ENCODE results near the gene GRIFIN. TPM values are rescaled to one million over a fixed set of nuclear protein-coding genes. Genes with fewer than 3 reads are reported as not detected.

Gene GRIFIN
- total RNA-seq, 2 donors from 2014 or later: not detected

- Histone ChIP-seq H3K4me1 (ENCODE audit: control insufficient read depth in 1 of 2, low read depth in 2 of 2) (peaks cover 5 to 13% of the 10 kb centered on the region in 2 donors), H3K4me3 (no peak overlapping the region), H3K27me3 (replicated peaks; ENCODE audit: insufficient read depth) (no peaks in the 10 kb centered on the region), H3K36me3 (no peaks in the 10 kb centered on the region), H3K9me3 (no peaks in the 10 kb centered on the region), H3K27ac (no peak overlapping the region)
- no peak for TF ChIP-seq CTCF (IDR thresholded peaks at IDR 0.05)
- DNase-seq (ENCODE audit: low spot score): no peak
- ATAC-seq (ENCODE audit: insufficient number of reproducible peaks, low FRiP score, low read depth): no peak
These were observed 39.4 kb upstream of the GRIFIN start for GRCh38 chr7:2515424-2516193.

DNA sequence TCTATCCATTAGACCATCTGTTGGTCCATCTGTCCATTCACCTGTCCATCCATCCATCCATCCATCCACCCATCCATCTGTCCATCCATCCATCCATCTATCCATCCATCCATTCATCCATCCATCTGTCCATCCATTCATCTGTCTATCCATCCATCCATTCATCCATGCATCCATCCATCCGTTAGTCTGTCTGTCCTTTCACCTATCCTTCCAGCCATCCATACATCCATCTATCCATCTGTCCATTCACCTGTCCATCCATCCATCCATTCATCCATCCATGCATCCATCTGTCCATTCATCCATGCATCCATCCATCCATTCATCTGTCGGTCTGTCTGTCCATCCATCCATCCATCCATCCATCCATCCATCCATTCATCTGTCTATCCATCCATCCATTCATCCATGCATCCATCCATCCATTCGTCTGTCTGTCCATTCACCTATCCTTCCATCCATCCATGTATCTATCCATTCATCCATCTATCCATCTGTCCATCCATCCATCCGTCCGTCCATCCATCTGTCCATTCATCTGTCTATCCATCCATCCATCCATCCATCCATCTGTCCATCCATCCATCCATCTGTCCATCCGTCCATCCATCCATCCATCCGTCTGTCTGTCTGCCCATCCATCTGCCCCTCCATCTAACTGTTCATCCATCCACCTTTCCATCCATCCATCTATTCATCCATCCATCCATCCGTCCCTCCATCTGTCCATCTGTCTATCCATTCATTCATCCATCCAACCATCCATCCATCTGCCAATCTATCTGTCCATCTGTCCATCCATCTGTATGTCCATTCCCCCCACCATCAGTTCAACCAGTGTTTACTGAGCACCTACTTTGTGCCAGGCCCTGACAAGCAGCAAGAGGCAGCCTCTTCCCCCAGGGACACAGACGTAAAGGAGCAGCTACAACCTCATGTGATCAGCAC lies 38.5 kb upstream of the GRIFIN start:
- H3K36me3 ChIP-seq: no peaks in the 10 kb centered on the region
- TF ChIP-seq CTCF (IDR thresholded peaks at IDR 0.05): no peak
- DNase-seq (ENCODE audit: low spot score) (no peak), ATAC-seq (ENCODE audit: insufficient number of reproducible peaks, low FRiP score, low read depth) (no peak)
- H3K27ac ChIP-seq: no peak overlapping the region
- H3K9me3 ChIP-seq: no peaks in the 10 kb centered on the region
- H3K4me1 ChIP-seq (ENCODE audit: control insufficient read depth in 1 of 2, low read depth in 2 of 2): peaks cover 5 to 9% of the 10 kb centered on the region in 2 donors
- H3K27me3 ChIP-seq (replicated peaks; ENCODE audit: insufficient read depth): no peaks in the 10 kb centered on the region
- no peak overlapping the region for H3K4me3 ChIP-seq

DNA sequence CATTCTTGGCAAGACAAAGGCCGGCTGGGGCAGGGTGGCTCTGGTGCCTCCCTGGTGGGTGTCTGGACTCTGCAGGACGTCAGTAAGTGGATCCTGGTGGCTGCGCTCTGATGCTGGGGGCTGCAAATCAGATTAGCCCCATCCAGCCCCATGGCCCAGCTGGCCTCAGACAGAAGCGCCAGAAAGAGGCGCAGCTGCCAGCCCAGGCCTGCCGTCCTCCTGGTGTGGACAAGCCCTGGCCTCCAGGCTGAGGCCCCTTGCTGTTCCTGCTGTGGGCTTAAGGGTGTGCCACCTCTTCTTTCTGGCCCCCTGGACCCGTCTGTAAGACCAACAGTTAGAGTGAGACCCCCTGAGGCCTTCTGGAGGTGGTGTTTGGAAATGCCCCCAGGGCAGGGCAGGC lies 37.5 kb upstream of the GRIFIN start:
- Histone ChIP-seq H3K4me3 (no peak overlapping the region), H3K4me1 (ENCODE audit: control insufficient read depth in 1 of 2, low read depth in 2 of 2) (peaks cover 0 to 9% of the 10 kb centered on the region in 2 donors), H3K9me3 (no peaks in the 10 kb centered on the region), H3K27ac (no peak overlapping the region), H3K36me3 (no peaks in the 10 kb centered on the region), H3K27me3 (replicated peaks; ENCODE audit: insufficient read depth) (no peaks in the 10 kb centered on the region)
- no peak for ATAC-seq (ENCODE audit: insufficient number of reproducible peaks, low FRiP score, low read depth)
- DNase-seq (ENCODE audit: low spot score): no peak
- no peak for TF ChIP-seq CTCF (IDR thresholded peaks at IDR 0.05)

- Histone ChIP-seq H3K27ac (no peak overlapping the region), H3K4me1 (ENCODE audit: control insufficient read depth in 1 of 2, low read depth in 2 of 2) (peaks cover 6 to 9% of the 10 kb centered on the region in 2 donors), H3K9me3 (no peaks in the 10 kb centered on the region), H3K27me3 (replicated peaks; ENCODE audit: insufficient read depth) (no peaks in the 10 kb centered on the region), H3K4me3 (no peak overlapping the region), H3K36me3 (no peaks in the 10 kb centered on the region)
- DNase-seq (ENCODE audit: low spot score): no peak
- TF ChIP-seq CTCF (IDR thresholded peaks at IDR 0.05): no peak
- ATAC-seq (ENCODE audit: insufficient number of reproducible peaks, low FRiP score, low read depth): no peak
These were observed 36.5 kb upstream of the GRIFIN start for GRCh38 chr7:2512713-2513112.

DNA sequence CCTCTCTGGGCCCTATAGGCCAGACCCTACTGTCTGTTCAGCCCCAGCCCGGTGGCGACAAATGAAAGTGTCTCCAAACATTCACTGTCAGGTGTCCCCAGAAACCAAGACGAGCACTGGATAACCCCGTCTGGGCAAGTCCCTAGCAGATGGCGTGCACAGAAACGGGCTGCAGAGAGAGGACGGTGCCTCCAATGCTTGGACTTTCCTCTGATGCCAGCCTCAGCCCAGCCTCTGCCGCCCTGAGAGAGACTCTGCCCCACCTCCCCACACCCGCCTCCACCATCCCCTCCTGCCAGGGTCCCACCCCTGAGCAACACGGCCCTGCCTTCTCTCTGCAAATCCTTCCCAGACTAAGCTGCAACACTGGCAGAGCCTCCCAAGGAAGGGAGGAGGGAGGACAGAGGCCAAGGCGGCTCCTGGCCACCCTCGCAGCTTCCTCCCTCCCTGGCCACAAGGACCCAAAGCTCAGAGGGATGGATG lies 36.0 kb upstream of the GRIFIN start:
- Histone ChIP-seq H3K27me3 (replicated peaks; ENCODE audit: insufficient read depth) (no peaks in the 10 kb centered on the region), H3K4me1 (ENCODE audit: control insufficient read depth in 1 of 2, low read depth in 2 of 2) (peaks cover 6 to 9% of the 10 kb centered on the region in 2 donors), H3K27ac (no peak overlapping the region), H3K9me3 (no peaks in the 10 kb centered on the region), H3K4me3 (no peak overlapping the region), H3K36me3 (no peaks in the 10 kb centered on the region)
- DNase-seq (ENCODE audit: low spot score): no peak
- no peak for ATAC-seq (ENCODE audit: insufficient number of reproducible peaks, low FRiP score, low read depth)
- TF ChIP-seq CTCF (IDR thresholded peaks at IDR 0.05): no peak
